HG03469 (cell line): ENCODE measurements around the gene NBEA.
"Not testable (repeated sequence)": the region's sequence is repeated elsewhere in the genome, so short reads cannot be mapped to it uniquely, and the experiment has no call there.

ENCODE experiments used
- ATAC-seq: cut with Tn5 transposase; IDR thresholded peaks from one replicate; pipeline ENCODE4 v1.9.1; 2021; ENCODE audit warnings: mild to moderate bottlenecking, moderate library complexity, moderate number of reproducible peaks; ENCODE audit not compliant: unreplicated experiment

Gene NBEA

GRCh38 chr13:34944274-34944634 lies 2.2 kb downstream of the NBEA start:
- ATAC-seq: no peak

GRCh38 chr13:34944751-34945150 lies 2.7 kb downstream of the NBEA start:
- no peak for ATAC-seq

GRCh38 chr13:34951528-34951927 lies 9.5 kb downstream of the NBEA start:
- ATAC-seq: no peak

GRCh38 chr13:34959489-34959888 lies 17.4 kb downstream of the NBEA start:
- no peak for ATAC-seq

GRCh38 chr13:34964558-34964957 lies 22.5 kb downstream of the NBEA start:
- no peak for ATAC-seq

GRCh38 chr13:34967851-34968562 lies 25.9 kb downstream of the NBEA start:
- ATAC-seq: no peak

- ATAC-seq: not testable (repeated sequence)
Observed at GRCh38 chr13:34969539-34969938, 27.5 kb downstream of the NBEA start.

- ATAC-seq: no peak
Observed at GRCh38 chr13:34970961-34971360, 28.9 kb downstream of the NBEA start.

- ATAC-seq: no peak
Observed at GRCh38 chr13:34971473-34971872, 29.4 kb downstream of the NBEA start.

- not testable (repeated sequence) for ATAC-seq
Observed at GRCh38 chr13:34985199-34985598, 43.1 kb downstream of the NBEA start.

- no peak for ATAC-seq
Observed at GRCh38 chr13:34988330-34988791, 46.3 kb downstream of the NBEA start.

GRCh38 chr13:34990399-34991214 lies 48.5 kb downstream of the NBEA start:
- ATAC-seq: no peak

GRCh38 chr13:34993470-34993869 lies 51.4 kb downstream of the NBEA start:
- no peak for ATAC-seq

GRCh38 chr13:35003734-35004133 lies 61.7 kb downstream of the NBEA start:
- ATAC-seq: not testable (repeated sequence)

GRCh38 chr13:35005051-35005450 lies 63.0 kb downstream of the NBEA start:
- ATAC-seq: no peak

- ATAC-seq: no peak
Observed at GRCh38 chr13:35014606-35015213, 72.6 kb downstream of the NBEA start.

- ATAC-seq: no peak
Observed at GRCh38 chr13:35016362-35017112, 74.5 kb downstream of the NBEA start.

GRCh38 chr13:35025314-35025713 lies 83.2 kb downstream of the NBEA start:
- no peak for ATAC-seq

GRCh38 chr13:35028338-35028867 lies 86.3 kb downstream of the NBEA start:
- ATAC-seq: no peak

- ATAC-seq: no peak
Observed at GRCh38 chr13:35039012-35039411, 96.9 kb downstream of the NBEA start.

GRCh38 chr13:35046587-35046986 lies 104.5 kb downstream of the NBEA start:
- ATAC-seq: no peak
